ENCODE results near the gene ELP4. TPM values are rescaled to one million over a fixed set of nuclear protein-coding genes. Genes with fewer than 3 reads are reported as not detected.
A peak's percentile ranks its signal among the peaks of the same experiment; 100 is the strongest.

ELP4 gene
- total RNA-seq, 5 donors from 2014 or later (not counting 1 experiment from before 2014, with no cell fraction given), result 15.9 to 22.2 (median 17.2) TPM

DNA sequence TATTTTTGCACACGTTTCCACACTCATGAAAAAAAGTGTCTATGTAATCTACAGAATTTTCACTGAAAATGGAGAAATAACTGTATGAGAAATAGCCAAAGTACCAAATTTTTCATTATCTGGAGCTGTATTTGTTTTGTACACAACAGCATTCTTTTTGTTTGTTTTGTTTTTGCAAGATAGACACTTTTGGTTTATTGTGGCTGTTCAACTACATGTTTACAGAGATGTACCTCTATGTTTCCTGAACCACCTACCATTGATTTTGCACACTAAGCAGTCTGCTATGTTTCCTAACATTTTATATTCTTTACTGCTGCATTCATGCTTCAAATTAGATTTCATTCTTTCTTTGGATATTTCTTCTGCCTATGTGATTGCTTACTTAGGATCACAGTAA lies 116.3 kb downstream of the ELP4 start:
- no peak for ATAC-seq (replicated peaks in 1 of 4)
- no peak overlapping the region for H3K4me3 ChIP-seq (ENCODE audit: control insufficient read depth in 1 of 2, extremely low read depth in 1 of 2, low read length in 1 of 2)
- no peak overlapping the region for H3K27ac ChIP-seq (ENCODE audit: low read length)
- no CpG with 5 or more reads among the region's 1 CpG for WGBS (ENCODE audit: insufficient coverage)
- Mint-ChIP-seq H3K27me3 (no peaks in the 10 kb centered on the region), H3K4me1 (no peaks in the 10 kb centered on the region), H3K27ac (no peak overlapping the region), H3K4me3 (no peak overlapping the region), H3K9me3 (no peaks in the 10 kb centered on the region), H3K36me3 (peaks cover 3% of the 10 kb centered on the region)
- DNase-seq, result no peak
- peaks cover 0 to 3% of the 10 kb centered on the region in 2 donors for H3K36me3 ChIP-seq (ENCODE audit: control insufficient read depth in 2 of 2, extremely low read depth in 1 of 2, insufficient read depth in 1 of 2, low read length in 1 of 2)
- ChIA-PET CTCF (no interaction called here), POLR2A (no interaction called here)
- no peaks in the 10 kb centered on the region for H3K9me3 ChIP-seq
- H3K27me3 ChIP-seq (replicated peaks in 1 of 2; ENCODE audit: control insufficient read depth in 2 of 2, extremely low read depth in 1 of 2, insufficient read depth in 2 of 2, low read length in 1 of 2), result no peaks in the 10 kb centered on the region
- no peaks in the 10 kb centered on the region for H3K4me1 ChIP-seq (ENCODE audit: control insufficient read depth in 1 of 2, extremely low read depth in 1 of 2, insufficient read depth in 2 of 2, low read length in 2 of 2)

DNA sequence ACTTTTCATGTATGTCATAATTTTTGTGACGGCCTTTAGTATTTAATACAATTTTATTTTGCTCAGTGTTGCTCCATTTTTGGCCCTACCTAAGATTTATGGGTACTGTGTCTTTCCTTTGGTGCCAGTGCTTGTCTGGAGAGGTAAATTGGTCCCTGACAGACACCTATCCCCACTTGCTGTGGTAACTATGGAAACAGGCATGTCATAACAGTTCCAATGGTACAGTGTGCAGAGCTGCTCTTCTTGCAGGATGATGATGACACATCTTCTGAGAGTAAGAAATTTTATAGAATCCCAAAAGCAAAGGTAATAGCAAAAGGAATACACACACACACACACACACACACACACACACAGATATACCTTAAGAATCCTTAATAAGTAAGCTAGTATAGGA lies 118.5 kb downstream of the ELP4 start:
- ChIA-PET POLR2A (no interaction called here), CTCF (interaction anchor here in 1 of 2 donors (0.6 kb wide), 1 partner anchor 542 kb away, joined by 3 read pairs; no protein-coding TSS in a partner anchor)
- DNase-seq (no peak), ATAC-seq (replicated peaks in 1 of 4) (no peak)
- no peaks in the 10 kb centered on the region for H3K27me3 ChIP-seq (replicated peaks in 1 of 2; ENCODE audit: control insufficient read depth in 2 of 2, extremely low read depth in 1 of 2, insufficient read depth in 2 of 2, low read length in 1 of 2)
- H3K27me3 Mint-ChIP-seq, result no peaks in the 10 kb centered on the region
- no peak overlapping the region for H3K4me3 ChIP-seq (ENCODE audit: control insufficient read depth in 1 of 2, extremely low read depth in 1 of 2, low read length in 1 of 2)
- no peak overlapping the region for H3K4me3 Mint-ChIP-seq
- H3K27ac ChIP-seq (ENCODE audit: low read length), result no peak overlapping the region
- H3K9me3 Mint-ChIP-seq, result no peaks in the 10 kb centered on the region
- H3K4me1 Mint-ChIP-seq, result no peaks in the 10 kb centered on the region
- H3K9me3 ChIP-seq, result no peaks in the 10 kb centered on the region
- peaks cover 7% of the 10 kb centered on the region for H3K36me3 Mint-ChIP-seq
- WGBS (ENCODE audit: insufficient coverage), result no CpG with 5 or more reads among the region's 1 CpG
- no peak overlapping the region for H3K27ac Mint-ChIP-seq
- no peaks in the 10 kb centered on the region for H3K4me1 ChIP-seq (ENCODE audit: control insufficient read depth in 1 of 2, extremely low read depth in 1 of 2, insufficient read depth in 2 of 2, low read length in 2 of 2)
- H3K36me3 ChIP-seq (ENCODE audit: control insufficient read depth in 2 of 2, extremely low read depth in 1 of 2, insufficient read depth in 1 of 2, low read length in 1 of 2), result peaks cover 0 to 3% of the 10 kb centered on the region in 2 donors

- no peak for ATAC-seq (replicated peaks in 1 of 4)
- Histone ChIP-seq H3K27ac (ENCODE audit: low read length) (no peak overlapping the region), H3K27me3 (replicated peaks in 1 of 2; ENCODE audit: control insufficient read depth in 2 of 2, extremely low read depth in 1 of 2, insufficient read depth in 2 of 2, low read length in 1 of 2) (no peaks in the 10 kb centered on the region), H3K4me3 (ENCODE audit: control insufficient read depth in 1 of 2, extremely low read depth in 1 of 2, low read length in 1 of 2) (no peak overlapping the region), H3K9me3 (no peaks in the 10 kb centered on the region), H3K36me3 (ENCODE audit: control insufficient read depth in 2 of 2, extremely low read depth in 1 of 2, insufficient read depth in 1 of 2, low read length in 1 of 2) (peaks cover 0 to 2% of the 10 kb centered on the region in 2 donors), H3K4me1 (ENCODE audit: control insufficient read depth in 1 of 2, extremely low read depth in 1 of 2, insufficient read depth in 2 of 2, low read length in 2 of 2) (no peaks in the 10 kb centered on the region)
- Mint-ChIP-seq H3K27ac (no peak overlapping the region), H3K4me1 (no peaks in the 10 kb centered on the region), H3K27me3 (no peaks in the 10 kb centered on the region), H3K9me3 (no peaks in the 10 kb centered on the region), H3K36me3 (peaks cover 30% of the 10 kb centered on the region), H3K4me3 (no peak overlapping the region)
- POLR2A ChIA-PET, result no interaction called here
- WGBS (ENCODE audit: insufficient coverage), result no CpG with 5 or more reads among the region's 4 CpGs
- DNase-seq, result no peak
- CTCF ChIA-PET, result no interaction called here
These were observed 127.4 kb downstream of the ELP4 start for GRCh38 chr11:31636983-31637382.

DNA sequence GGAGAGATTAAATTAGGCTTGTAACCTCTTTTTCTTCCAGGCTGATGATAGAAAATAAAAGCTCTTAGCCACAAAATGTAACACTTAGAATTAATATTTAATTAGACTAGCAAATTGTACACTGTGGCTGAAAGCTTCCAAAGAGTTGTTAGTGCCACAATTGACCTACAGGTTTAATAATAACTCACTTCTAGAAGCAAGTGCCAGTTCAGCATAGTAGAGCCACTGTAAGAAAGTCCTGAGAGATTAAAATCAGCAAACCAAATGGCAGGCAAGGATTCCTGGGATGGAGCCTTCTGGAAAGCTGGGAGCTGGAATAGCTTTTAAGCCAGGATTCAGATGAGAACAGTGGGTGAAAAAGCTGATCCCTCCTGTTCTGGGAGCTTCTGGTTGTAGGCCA lies 131.0 kb downstream of the ELP4 start:
- Mint-ChIP-seq H3K27me3 (no peaks in the 10 kb centered on the region), H3K27ac (no peak overlapping the region), H3K4me3 (no peak overlapping the region), H3K9me3 (no peaks in the 10 kb centered on the region), H3K4me1 (no peaks in the 10 kb centered on the region), H3K36me3 (peaks cover 11% of the 10 kb centered on the region)
- ATAC-seq (replicated peaks in 1 of 4) (no peak), DNase-seq (no peak)
- POLR2A ChIA-PET, result no interaction called here
- Histone ChIP-seq H3K9me3 (no peaks in the 10 kb centered on the region), H3K4me1 (ENCODE audit: control insufficient read depth in 1 of 2, extremely low read depth in 1 of 2, insufficient read depth in 2 of 2, low read length in 2 of 2) (no peaks in the 10 kb centered on the region), H3K27me3 (replicated peaks in 1 of 2; ENCODE audit: control insufficient read depth in 2 of 2, extremely low read depth in 1 of 2, insufficient read depth in 2 of 2, low read length in 1 of 2) (no peaks in the 10 kb centered on the region), H3K27ac (ENCODE audit: low read length) (no peak overlapping the region), H3K4me3 (ENCODE audit: control insufficient read depth in 1 of 2, extremely low read depth in 1 of 2, low read length in 1 of 2) (no peak overlapping the region), H3K36me3 (ENCODE audit: control insufficient read depth in 2 of 2, extremely low read depth in 1 of 2, insufficient read depth in 1 of 2, low read length in 1 of 2) (no peaks in the 10 kb centered on the region)
- CTCF ChIA-PET, result interaction anchor here in 1 of 2 donors (1.0 kb wide), 1 partner anchor 90 kb away, joined by 3 read pairs; no protein-coding TSS in a partner anchor

- no peak for ATAC-seq (replicated peaks in 1 of 4)
- no peaks in the 10 kb centered on the region for H3K27me3 Mint-ChIP-seq
- POLR2A ChIA-PET, result no interaction called here
- Histone ChIP-seq H3K9me3 (no peaks in the 10 kb centered on the region), H3K27me3 (replicated peaks in 1 of 2; ENCODE audit: control insufficient read depth in 2 of 2, extremely low read depth in 1 of 2, insufficient read depth in 2 of 2, low read length in 1 of 2) (no peaks in the 10 kb centered on the region), H3K4me3 (ENCODE audit: control insufficient read depth in 1 of 2, extremely low read depth in 1 of 2, low read length in 1 of 2) (no peak overlapping the region), H3K27ac (ENCODE audit: low read length) (no peak overlapping the region), H3K36me3 (ENCODE audit: control insufficient read depth in 2 of 2, extremely low read depth in 1 of 2, insufficient read depth in 1 of 2, low read length in 1 of 2) (no peaks in the 10 kb centered on the region), H3K4me1 (ENCODE audit: control insufficient read depth in 1 of 2, extremely low read depth in 1 of 2, insufficient read depth in 2 of 2, low read length in 2 of 2) (no peaks in the 10 kb centered on the region)
- H3K4me3 Mint-ChIP-seq, result no peak overlapping the region
- H3K9me3 Mint-ChIP-seq, result no peaks in the 10 kb centered on the region
- no peaks in the 10 kb centered on the region for H3K4me1 Mint-ChIP-seq
- CTCF ChIA-PET, result interaction anchor here in 1 of 2 donors (0.6 kb wide), 1 partner anchor 12 kb away, joined by 4 read pairs; no protein-coding TSS in a partner anchor
- DNase-seq, result peak in 1 of 35 experiments; percentile 2
- no peak overlapping the region for H3K27ac Mint-ChIP-seq
- H3K36me3 Mint-ChIP-seq, result peaks cover 7% of the 10 kb centered on the region
- WGBS (ENCODE audit: insufficient coverage), result no CpG with 5 or more reads among the region's 3 CpGs
These were observed 132.0 kb downstream of the ELP4 start for GRCh38 chr11:31641477-31642062.

DNA sequence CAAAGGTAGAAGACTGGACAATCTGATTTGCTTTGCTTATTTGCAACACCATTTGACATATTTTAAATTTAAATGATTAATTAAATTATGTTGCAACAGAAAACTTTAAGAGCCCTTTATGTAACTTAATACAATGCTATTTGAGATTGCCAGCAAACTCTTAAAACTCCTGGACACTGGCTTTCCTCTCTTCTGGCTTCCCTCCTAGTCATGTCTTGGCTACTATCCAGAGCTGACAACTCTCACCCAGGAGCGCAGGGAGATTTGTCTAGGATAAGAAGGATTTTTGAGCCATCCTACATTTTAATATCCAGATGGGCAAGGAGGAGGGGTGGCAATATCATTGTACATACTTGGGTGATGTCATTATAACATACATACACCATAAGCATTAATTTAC lies 134.3 kb downstream of the ELP4 start:
- Histone ChIP-seq H3K27ac (ENCODE audit: low read length) (no peak overlapping the region), H3K4me3 (ENCODE audit: control insufficient read depth in 1 of 2, extremely low read depth in 1 of 2, low read length in 1 of 2) (no peak overlapping the region), H3K4me1 (ENCODE audit: control insufficient read depth in 1 of 2, extremely low read depth in 1 of 2, insufficient read depth in 2 of 2, low read length in 2 of 2) (no peaks in the 10 kb centered on the region), H3K36me3 (ENCODE audit: control insufficient read depth in 2 of 2, extremely low read depth in 1 of 2, insufficient read depth in 1 of 2, low read length in 1 of 2) (no peaks in the 10 kb centered on the region), H3K27me3 (replicated peaks in 1 of 2; ENCODE audit: control insufficient read depth in 2 of 2, extremely low read depth in 1 of 2, insufficient read depth in 2 of 2, low read length in 1 of 2) (no peaks in the 10 kb centered on the region), H3K9me3 (no peaks in the 10 kb centered on the region)
- DNase-seq, result no peak
- Mint-ChIP-seq H3K4me3 (no peak overlapping the region), H3K27ac (no peak overlapping the region), H3K36me3 (peaks cover 6% of the 10 kb centered on the region), H3K4me1 (no peaks in the 10 kb centered on the region), H3K27me3 (no peaks in the 10 kb centered on the region), H3K9me3 (no peaks in the 10 kb centered on the region)
- ChIA-PET CTCF (no interaction called here), POLR2A (no interaction called here)
- no peak for ATAC-seq (replicated peaks in 1 of 4)
- WGBS (ENCODE audit: insufficient coverage), result no CpG with 5 or more reads among the region's 1 CpG

- Histone ChIP-seq H3K4me3 (ENCODE audit: control insufficient read depth in 1 of 2, extremely low read depth in 1 of 2, low read length in 1 of 2) (no peak overlapping the region), H3K4me1 (ENCODE audit: control insufficient read depth in 1 of 2, extremely low read depth in 1 of 2, insufficient read depth in 2 of 2, low read length in 2 of 2) (no peaks in the 10 kb centered on the region), H3K27me3 (replicated peaks in 1 of 2; ENCODE audit: control insufficient read depth in 2 of 2, extremely low read depth in 1 of 2, insufficient read depth in 2 of 2, low read length in 1 of 2) (no peaks in the 10 kb centered on the region), H3K36me3 (ENCODE audit: control insufficient read depth in 2 of 2, extremely low read depth in 1 of 2, insufficient read depth in 1 of 2, low read length in 1 of 2) (peaks cover 0 to 5% of the 10 kb centered on the region in 2 donors), H3K9me3 (no peaks in the 10 kb centered on the region), H3K27ac (ENCODE audit: low read length) (no peak overlapping the region)
- Mint-ChIP-seq H3K4me3 (no peak overlapping the region), H3K27ac (no peak overlapping the region), H3K4me1 (no peaks in the 10 kb centered on the region), H3K27me3 (no peaks in the 10 kb centered on the region), H3K36me3 (peaks cover 18% of the 10 kb centered on the region), H3K9me3 (no peaks in the 10 kb centered on the region)
- ATAC-seq (replicated peaks in 1 of 4) (no peak), DNase-seq (no peak)
- CTCF ChIA-PET, result no interaction called here
- POLR2A ChIA-PET, result no interaction called here
These were observed 136.2 kb downstream of the ELP4 start for GRCh38 chr11:31645747-31646146.

All from T-cell (primary cell).